ENCODE measurements around the gene NAT16.
A peak's percentile ranks its signal among the peaks of the same experiment; 100 is the strongest.
"Not testable (repeated sequence)": the region's sequence is repeated elsewhere in the genome, so short reads cannot be mapped to it uniquely, and the experiment has no call there.

NAT16 gene

GRCh38 chr7:101161692-101162471 lies 18.2 kb downstream of the NAT16 start:
- DNase-seq = no peak

- no peak for DNase-seq
Observed at GRCh38 chr7:101160910-101161309, 19.2 kb downstream of the NAT16 start.

DNA sequence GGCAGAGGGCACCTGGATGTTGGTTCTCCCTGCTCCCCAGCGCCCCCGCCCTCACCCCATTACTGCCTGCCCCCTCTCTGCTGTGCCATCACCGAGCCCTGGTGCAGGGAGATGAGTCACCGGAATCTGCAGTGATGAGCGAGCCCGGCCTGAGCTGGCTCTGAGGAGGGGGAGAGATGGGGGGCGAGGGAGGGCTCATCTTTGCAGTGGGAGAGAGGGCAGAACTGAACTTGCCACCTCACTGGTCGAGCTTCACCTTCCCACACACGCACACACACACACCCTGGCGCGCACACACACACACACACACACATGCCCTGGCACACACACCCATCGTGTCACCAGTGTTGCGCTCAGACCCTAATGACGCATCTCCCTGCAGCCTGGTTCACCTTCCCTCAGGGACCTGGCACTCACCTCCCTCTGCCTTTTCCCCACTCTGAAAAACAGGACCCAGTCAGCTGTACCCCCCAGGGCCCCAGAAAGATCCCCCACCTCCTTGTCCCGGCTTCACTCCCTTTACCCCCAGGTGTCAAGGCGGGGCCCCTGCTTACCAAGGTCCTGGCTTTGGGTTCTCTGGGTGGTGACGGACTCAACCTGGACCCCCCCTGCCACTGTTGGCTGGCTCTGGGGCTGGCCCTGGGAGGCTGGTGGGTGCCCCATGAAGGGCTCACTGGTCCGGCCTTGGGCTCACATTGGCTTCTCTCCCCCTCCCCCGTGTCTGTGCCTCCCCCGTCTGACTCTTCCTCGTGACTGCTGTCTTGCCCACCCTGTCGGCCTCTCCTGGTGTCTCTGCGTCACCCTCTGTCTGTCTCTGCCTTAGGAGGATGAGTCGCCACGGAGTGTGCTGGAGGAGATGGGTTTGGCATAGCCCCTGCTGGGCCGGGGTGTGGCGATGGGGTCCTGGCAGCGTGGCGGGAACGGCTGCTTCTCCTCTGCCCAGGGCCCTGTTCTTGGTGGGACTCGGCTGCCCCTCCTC lies 20.1 kb downstream of the NAT16 start:
- peak in 33 of 56 donors; percentile 5 to 78 (median 33) for DNase-seq

- DNase-seq = no peak
Observed at GRCh38 chr7:101156866-101157589, 23.1 kb downstream of the NAT16 start.

DNA sequence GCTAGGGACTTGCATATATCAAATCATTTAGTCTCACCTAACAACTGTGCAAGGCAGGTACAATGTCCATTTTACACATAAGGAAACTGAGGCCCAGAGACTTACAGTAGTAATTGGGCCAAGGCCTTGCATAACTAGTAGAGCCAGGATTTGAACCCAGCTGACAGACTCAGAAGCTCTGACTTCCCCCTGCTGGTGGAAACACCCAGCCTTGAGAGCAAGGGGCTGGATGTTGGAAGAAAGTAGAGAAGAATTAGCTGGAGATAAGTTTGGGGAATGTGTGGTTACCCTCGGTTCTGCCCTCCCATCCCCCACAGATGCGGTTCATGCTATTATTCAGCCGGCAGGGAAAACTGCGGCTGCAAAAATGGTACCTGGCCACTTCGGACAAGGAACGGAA lies 23.8 kb downstream of the NAT16 start:
- DNase-seq = no peak

DNA sequence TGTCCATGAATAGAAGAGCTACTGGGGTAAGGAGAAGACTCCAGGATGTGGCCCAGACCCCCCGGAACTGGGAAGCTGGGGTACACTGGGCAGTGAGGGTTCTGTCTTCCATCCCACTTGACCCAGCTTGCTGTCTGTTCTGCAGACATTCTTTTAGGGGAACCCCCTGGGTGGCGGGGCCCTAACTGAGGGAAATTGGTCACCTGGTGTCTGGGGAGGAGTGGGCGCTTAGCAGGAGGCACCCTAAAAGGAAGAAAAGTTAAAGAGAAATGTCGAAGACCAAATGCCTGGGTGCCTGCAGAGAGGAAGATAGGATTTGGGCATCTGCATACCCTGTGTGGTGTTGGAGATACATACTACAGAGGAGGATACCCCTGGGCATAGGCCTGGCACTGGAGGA lies 24.8 kb downstream of the NAT16 start:
- no peak for DNase-seq

- peak in 2 of 56 donors; percentile 24 to 67 for DNase-seq
Observed at GRCh38 chr7:101154693-101155102, 25.4 kb downstream of the NAT16 start.

GRCh38 chr7:101153969-101154692 lies 26.0 kb downstream of the NAT16 start, which contains the start of gene AP1S1:
Gene AP1S1, plus strand, starts transcription at chr7:101154476. Its CDS starts 39 bp downstream, at chr7:101154515.
- DNase-seq = peak; percentile 49 to 97 (median 88)

DNA sequence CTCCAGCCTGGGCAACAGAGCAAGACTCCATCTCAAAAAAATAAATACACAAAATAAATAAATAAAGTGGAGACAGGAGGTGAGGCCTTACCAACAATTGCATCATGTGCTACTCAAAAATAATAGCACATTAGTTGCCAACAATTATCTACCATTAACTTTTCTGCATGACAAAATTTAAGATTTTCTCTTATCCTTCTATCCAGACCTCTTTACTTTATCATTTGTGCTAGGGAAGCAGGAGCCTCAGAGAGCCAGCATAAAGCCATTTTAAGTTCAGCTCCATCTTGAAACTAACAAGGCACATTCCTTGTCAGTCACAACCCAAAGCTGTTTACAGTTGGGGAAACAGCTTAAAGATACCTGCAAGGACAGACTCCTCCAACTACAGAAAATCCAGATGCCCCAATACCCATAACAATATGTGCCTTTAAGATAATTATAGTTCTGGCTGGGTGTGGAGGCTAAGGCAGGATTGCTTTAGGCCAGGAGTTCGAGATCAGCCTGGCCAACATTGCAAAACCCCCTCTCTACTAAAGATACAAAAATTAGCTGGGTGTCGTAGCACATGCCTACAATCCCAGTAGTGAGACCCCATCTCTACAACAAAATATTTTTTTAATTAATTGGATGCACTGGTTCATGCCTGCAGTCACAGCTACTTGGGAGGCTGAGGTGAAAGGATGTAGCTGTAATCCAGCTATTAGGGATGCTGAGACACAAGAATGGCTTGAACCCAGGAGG lies 28.0 kb downstream of the NAT16 start:
- DNase-seq = no peak

GRCh38 chr7:101140746-101141382 lies 39.2 kb downstream of the NAT16 start:
- DNase-seq = no peak

GRCh38 chr7:101140339-101140699 lies 39.8 kb downstream of the NAT16 start:
- no peak for DNase-seq

GRCh38 chr7:101138213-101138870 lies 41.8 kb downstream of the NAT16 start:
- DNase-seq = peak in 40 of 56 donors; percentile 5 to 81 (median 46)

DNA sequence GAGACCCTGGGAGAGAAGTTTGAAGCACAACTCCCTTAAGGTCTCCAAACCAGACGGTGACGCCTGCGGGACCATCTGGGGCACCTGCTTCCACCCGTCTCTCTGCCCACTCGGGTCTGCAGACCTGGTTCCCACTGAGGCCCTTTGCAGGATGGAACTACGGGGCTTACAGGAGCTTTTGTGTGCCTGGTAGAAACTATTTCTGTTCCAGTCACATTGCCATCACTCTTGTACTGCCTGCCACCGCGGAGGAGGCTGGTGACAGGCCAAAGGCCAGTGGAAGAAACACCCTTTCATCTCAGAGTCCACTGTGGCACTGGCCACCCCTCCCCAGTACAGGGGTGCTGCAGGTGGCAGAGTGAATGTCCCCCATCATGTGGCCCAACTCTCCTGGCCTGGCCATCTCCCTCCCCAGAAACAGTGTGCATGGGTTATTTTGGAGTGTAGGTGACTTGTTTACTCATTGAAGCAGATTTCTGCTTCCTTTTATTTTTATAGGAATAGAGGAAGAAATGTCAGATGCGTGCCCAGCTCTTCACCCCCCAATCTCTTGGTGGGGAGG lies 42.4 kb downstream of the NAT16 start:
- DNase-seq = no peak

DNA sequence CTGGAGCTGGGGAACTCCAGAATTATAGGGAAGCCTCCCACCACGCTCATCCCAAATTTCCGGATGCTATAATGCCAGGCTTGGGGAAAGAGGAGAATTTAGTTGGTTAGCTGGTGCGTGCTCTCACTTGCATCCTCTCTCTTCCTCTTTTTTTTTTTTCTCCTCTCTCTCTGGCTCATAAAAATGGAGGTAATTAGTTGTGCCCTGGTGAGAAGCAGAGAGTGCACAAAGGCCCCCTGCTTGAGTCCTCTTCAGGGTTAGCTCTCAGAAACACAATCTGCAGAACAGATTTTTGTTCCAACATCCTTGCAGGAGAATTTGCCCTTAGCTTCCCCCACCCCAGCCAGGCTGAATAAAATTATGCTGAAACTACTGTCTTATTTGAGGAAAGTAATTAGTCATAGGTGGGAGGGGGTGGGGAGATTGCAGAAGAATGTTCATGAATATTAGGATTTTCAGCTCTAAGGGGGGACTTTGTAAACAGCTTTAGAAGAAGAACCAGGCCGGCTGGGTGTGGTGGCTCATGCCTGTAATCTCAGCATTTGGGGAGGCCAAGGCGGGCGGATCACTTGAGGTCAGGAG lies 45.6 kb downstream of the NAT16 start:
- DNase-seq = peak in 15 of 56 donors; percentile 4 to 63 (median 22)

GRCh38 chr7:101133621-101134398 lies 46.3 kb downstream of the NAT16 start:
- no peak for DNase-seq

DNA sequence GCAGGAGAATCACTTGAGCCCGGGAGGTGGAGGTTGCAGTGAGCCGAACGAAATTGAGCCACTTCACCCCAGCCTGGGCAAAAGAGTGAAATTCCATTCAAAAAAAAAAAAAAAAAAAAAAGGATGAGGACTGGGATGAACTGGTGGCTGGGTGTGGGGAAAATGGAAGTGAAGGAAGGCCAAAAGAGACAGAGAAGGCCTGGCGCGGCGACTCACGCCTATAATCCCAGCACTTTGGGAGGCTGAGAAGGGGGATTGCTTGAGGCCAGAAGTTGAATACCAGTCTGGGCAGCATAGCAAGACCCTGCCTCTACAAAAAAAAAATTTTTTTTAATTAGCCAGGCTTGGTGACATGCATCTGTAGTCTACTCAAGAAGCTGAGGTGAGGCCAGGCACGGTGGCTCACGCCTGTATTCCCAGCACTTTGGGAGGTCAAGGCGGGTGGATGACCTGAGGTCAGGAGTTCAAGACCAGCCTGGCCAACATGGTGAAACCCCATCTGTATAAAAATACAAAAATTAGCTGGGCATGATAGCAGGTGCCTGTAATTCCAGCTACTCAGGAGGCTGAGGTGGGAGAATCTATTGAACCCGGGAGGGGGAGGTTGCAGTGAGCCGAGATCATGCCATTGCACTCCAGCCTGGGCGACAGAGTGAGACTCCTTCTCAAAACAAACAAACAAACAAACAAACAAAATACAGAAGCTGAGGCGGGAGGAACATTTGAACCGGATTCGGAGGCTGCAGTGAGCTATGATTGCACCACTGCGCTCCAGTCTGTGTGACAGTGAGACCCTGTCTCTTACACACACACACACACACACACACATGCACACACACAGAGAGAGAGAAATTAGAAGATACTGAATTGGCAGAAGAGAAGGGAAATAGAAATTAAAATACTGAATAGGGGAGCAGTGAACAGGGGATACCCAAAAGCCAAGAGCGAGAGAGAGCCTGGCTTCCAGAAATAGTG lies 47.2 kb downstream of the NAT16 start:
- DNase-seq = not testable (repeated sequence)

All from nucleus accumbens (tissue), 56 donors.